Cardiac muscle cell (in vitro differentiated cells and primary cell): ENCODE measurements around the gene ACO2. TPM values are rescaled to one million over a fixed set of nuclear protein-coding genes. Genes with fewer than 3 reads are reported as not detected.

Experiments used
- DNase-seq, 2 donors: peaks; one replicate each; pipeline versions ENCODE4 v3.0.0 to v3.0.0-alpha.2; 2010 to 2017; ENCODE audit warnings: low read depth in 1 of 2, low spot score in 1 of 2
- H3K27ac ChIP-seq: fragments of 200-600 bp; sonication (generic); 2 replicates; pipeline ENCODE4 v1.5.1; 2016
- H3K27me3 ChIP-seq: fragments of 200-600 bp; sonication (generic); 2 replicates; pipeline ENCODE4 v1.6.0; 2016; ENCODE audit warnings: control low read depth
- H3K36me3 ChIP-seq: fragments of 200-600 bp; sonication (generic); 2 replicates; pipeline ENCODE4 v1.5.1; 2016; ENCODE audit warnings: control low read depth
- H3K4me1 ChIP-seq: fragments of 200-600 bp; sonication (generic); 2 replicates; pipeline ENCODE4 v1.8.1; 2017; ENCODE audit warnings: low read depth, mild to moderate bottlenecking, mixed run types
- H3K4me3 ChIP-seq: fragments of 200-600 bp; sonication (generic); 2 replicates; pipeline ENCODE4 v1.5.1; 2016; ENCODE audit warnings: mild to moderate bottlenecking
- H3K9me3 ChIP-seq: fragments of 200-600 bp; sonication (generic); 2 replicates; pipeline ENCODE4 v1.5.1; 2017; ENCODE audit warnings: low read depth, mild to moderate bottlenecking, control low read depth
- CTCF ChIP-seq: IDR thresholded peaks from 2 replicates; pipeline ENCODE4 v1.5.1; 2012; ENCODE audit warnings: low read depth, mild to moderate bottlenecking, low read length
- polyA plus RNA-seq: library from polyadenylated mRNA; unstranded; fragments of >200 nt; fragmentation: Nextera tagmentation; extraction: Ambion mirVana; gene quantifications from 2 replicates; pipeline ENCODE4 v1.2.1, GENCODE V29; 2016
- total RNA-seq: library from RNA; depleted of rRNA; stranded (reverse); fragments of >200 nt; gene quantifications from 2 replicates; pipeline ENCODE4 v1.2.3, GENCODE V29; 2016

Gene ACO2
- total and polyA plus RNA-seq, 2 experiments from 2014 or later: 183 to 328 TPM

GRCh38 chr22:41532908-41533825, 64.2 kb downstream of the ACO2 start:
- DNase-seq: peak; percentile 70 to 90
- H3K36me3 ChIP-seq: peaks cover 10% of the 10 kb centered on the region
- H3K9me3 ChIP-seq: no peaks in the 10 kb centered on the region
- peak; percentile 86 for TF ChIP-seq CTCF
- no peak overlapping the region for H3K4me3 ChIP-seq
- H3K27me3 ChIP-seq: no peaks in the 10 kb centered on the region
- no peaks in the 10 kb centered on the region for H3K4me1 ChIP-seq
- H3K27ac ChIP-seq: peak overlapping the region; percentile 84

- Histone ChIP-seq H3K36me3 (peaks cover under 1% of the 10 kb centered on the region), H3K27me3 (no peaks in the 10 kb centered on the region), H3K4me3 (no peak overlapping the region), H3K4me1 (no peaks in the 10 kb centered on the region), H3K27ac (no peak overlapping the region), H3K9me3 (no peaks in the 10 kb centered on the region)
- no peak for DNase-seq
- TF ChIP-seq CTCF: no peak
Measured at GRCh38 chr22:41534219-41534618, 65.3 kb downstream of the ACO2 start.

GRCh38 chr22:41535244-41535643, 66.3 kb downstream of the ACO2 start:
- Histone ChIP-seq H3K4me3 (no peak overlapping the region), H3K36me3 (no peaks in the 10 kb centered on the region), H3K9me3 (no peaks in the 10 kb centered on the region), H3K4me1 (peaks cover 3% of the 10 kb centered on the region), H3K27me3 (no peaks in the 10 kb centered on the region), H3K27ac (no peak overlapping the region)
- TF ChIP-seq CTCF: no peak
- peak in 1 of 2 donors; percentile 36 for DNase-seq

GRCh38 chr22:41537203-41537602, 68.3 kb downstream of the ACO2 start:
- TF ChIP-seq CTCF: no peak
- no peak for DNase-seq
- Histone ChIP-seq H3K9me3 (no peaks in the 10 kb centered on the region), H3K27ac (no peak overlapping the region), H3K4me1 (peaks cover 3% of the 10 kb centered on the region), H3K4me3 (no peak overlapping the region), H3K27me3 (no peaks in the 10 kb centered on the region), H3K36me3 (no peaks in the 10 kb centered on the region)

- no peak for TF ChIP-seq CTCF
- Histone ChIP-seq H3K4me1 (peaks cover 3% of the 10 kb centered on the region), H3K27me3 (no peaks in the 10 kb centered on the region), H3K27ac (no peak overlapping the region), H3K36me3 (no peaks in the 10 kb centered on the region), H3K9me3 (no peaks in the 10 kb centered on the region), H3K4me3 (no peak overlapping the region)
- no peak for DNase-seq
Measured at GRCh38 chr22:41538583-41538982, 69.7 kb downstream of the ACO2 start.
